Skeletal muscle cell (primary cell): Measurements from ENCODE around the gene TIMM44.
"Not testable (repeated sequence)": the region's sequence is repeated elsewhere in the genome, so short reads cannot be mapped to it uniquely, and the experiment has no call there.

ENCODE experiments used
- DNase-seq: peaks from one replicate; pipeline ENCODE4 v3.0.0-alpha.2; 2010; ENCODE audit warnings: low read depth
- H3K4me3 ChIP-seq: 2 replicates; pipeline ENCODE4 v1.5.1; 2011; ENCODE audit warnings: low read depth, mild to moderate bottlenecking, control low read depth, low read length, moderate library complexity

TIMM44 gene

GRCh38 chr19:7908078-7908699 lies 35.3 kb downstream of the TIMM44 start:
- H3K4me3 ChIP-seq: no peak overlapping the region
- DNase-seq: no peak

GRCh38 chr19:7907544-7907943 lies 35.9 kb downstream of the TIMM44 start:
- DNase-seq: no peak
- H3K4me3 ChIP-seq: no peak overlapping the region

- H3K4me3 ChIP-seq: no peak overlapping the region
- DNase-seq: no peak
Observed at GRCh38 chr19:7907122-7907521, 36.3 kb downstream of the TIMM44 start.

- H3K4me3 ChIP-seq: no peak overlapping the region
- no peak for DNase-seq
Observed at GRCh38 chr19:7905859-7906258, 37.6 kb downstream of the TIMM44 start.

- H3K4me3 ChIP-seq: peak overlapping the region; percentile 85
- DNase-seq: no peak
Observed at GRCh38 chr19:7905268-7905667, 38.2 kb downstream of the TIMM44 start.

- no peak for DNase-seq
- H3K4me3 ChIP-seq: peak overlapping the region; percentile 85
Observed at GRCh38 chr19:7904074-7905020, 39.1 kb downstream of the TIMM44 start.

- peak within 1 kb of the TSS; percentile 85 for H3K4me3 ChIP-seq
- peak; percentile 93 for DNase-seq
Observed at GRCh38 chr19:7903244-7904073, 40.0 kb downstream of the TIMM44 start, which contains the start of gene MAP2K7. Gene MAP2K7, plus strand, starts transcription at chr19:7903877. Its CDS starts 68 bp downstream, at chr19:7903945.

GRCh38 chr19:7902796-7903243 lies 40.6 kb downstream of the TIMM44 start:
- DNase-seq: no peak
- peak overlapping the region; percentile 80 for H3K4me3 ChIP-seq

GRCh38 chr19:7901337-7901736 lies 42.1 kb downstream of the TIMM44 start:
- no peak for DNase-seq
- H3K4me3 ChIP-seq: no peak overlapping the region

- no peak for DNase-seq
- H3K4me3 ChIP-seq: no peak overlapping the region
Observed at GRCh38 chr19:7900931-7901330, 42.5 kb downstream of the TIMM44 start.

GRCh38 chr19:7900401-7900870 lies 43.0 kb downstream of the TIMM44 start:
- no peak for DNase-seq
- H3K4me3 ChIP-seq: no peak overlapping the region

GRCh38 chr19:7899751-7900378 lies 43.6 kb downstream of the TIMM44 start:
- DNase-seq: no peak
- H3K4me3 ChIP-seq: no peak overlapping the region

GRCh38 chr19:7898967-7899366 lies 44.5 kb downstream of the TIMM44 start:
- DNase-seq: no peak
- H3K4me3 ChIP-seq: no peak overlapping the region

- H3K4me3 ChIP-seq: no peak overlapping the region
- DNase-seq: no peak
Observed at GRCh38 chr19:7897292-7897691, 46.2 kb downstream of the TIMM44 start.

GRCh38 chr19:7895565-7895964 lies 47.9 kb downstream of the TIMM44 start:
- DNase-seq: no peak

GRCh38 chr19:7894612-7895309 lies 48.7 kb downstream of the TIMM44 start:
- no peak overlapping the region for H3K4me3 ChIP-seq
- no peak for DNase-seq

More at GRCh38 chr19:7895565-7895964, 47.9 kb downstream of the TIMM44 start:
- H3K4me3 ChIP-seq: no peak overlapping the region

- DNase-seq, H3K4me3 ChIP-seq: not testable (repeated sequence)
Observed at GRCh38 chr19:7893362-7894101, 49.9 kb downstream of the TIMM44 start.

- DNase-seq: no peak
- peak overlapping the region; percentile 64 for H3K4me3 ChIP-seq
Observed at GRCh38 chr19:7888826-7889217, 54.6 kb downstream of the TIMM44 start.
